HCT116 (cell line): ENCODE data around the gene TARBP1. TPM values are rescaled to one million over a fixed set of nuclear protein-coding genes. Genes with fewer than 3 reads are reported as not detected.

ENCODE experiments used
- ATAC-seq: fragments of 200-7000 bp; cut with Tn5 transposase; 2 replicates; pipeline ENCODE4 v1.9.1; 2020; ENCODE audit warnings: mild to moderate bottlenecking, moderate library complexity
- BruUV-seq: library from RNA; stranded (reverse); fragments of 400-500 nt; replicated peaks from 2 replicates; lab custom pipeline; 2021; lab: Mats Ljungman, UMichigan
- CTCF ChIA-PET: fragments of 300-600 bp; sonication (Branson Sonifier 250); formaldehyde crosslinking; loops from one replicate; lab custom pipeline; 2021; ENCODE audit warnings: antibody characterized with exemption; lab: Charles Lee
- POLR2A ChIA-PET: fragments of 300-600, 350-600 bp; sonication (Branson Sonifier 250); formaldehyde crosslinking; loops from one replicate; lab custom pipeline; 2021; ENCODE audit warnings: antibody characterized with exemption; lab: Charles Lee
- RAD21 ChIA-PET, 2 experiments: fragments of 300-600 bp; sonication (Branson Sonifier 250); formaldehyde crosslinking; loops; one replicate each; lab custom pipeline; 2023; ENCODE audit warnings: low total read pairs in 2 of 2; ENCODE audit not compliant: uncharacterized antibody in 2 of 2, unreplicated experiment in 2 of 2, low non-redundant PET in 1 of 2; lab: Charles Lee
- DNase-seq: peaks from one replicate; pipeline ENCODE4 v3.0.0-alpha.2; 2010; ENCODE audit warnings: low read depth, low spot score
- H2AFZ ChIP-seq: fragments of 200-600 bp; shearing (Covaris generic), sonication (generic); 2 replicates; pipeline ENCODE4 v1.6.1; 2017; ENCODE audit warnings: low read depth, mixed run types, mixed read lengths, antibody characterized with exemption, low read length; ENCODE audit not compliant: poor library complexity, severe bottlenecking
- H3K27ac ChIP-seq: 2 replicates; pipeline ENCODE4 v1.5.1; 2012; ENCODE audit warnings: low read depth, low read length
- H3K27me3 ChIP-seq: fragments of 200-600 bp; sonication (generic); 2 replicates; pipeline ENCODE4 v1.6.1; 2016; ENCODE audit warnings: mixed run types, low read length, mixed read lengths; ENCODE audit not compliant: insufficient read depth
- H3K36me3 ChIP-seq, 2 experiments: fragments of 200-500 bp in 1 of 2; fragments of 200-600 bp in 1 of 2; sonication (Bioruptor generic) in 1 of 2; sonication (generic) in 1 of 2; 2 replicates each; pipeline versions ENCODE4 v1.5.1 to v1.6.1; 2014 to 2016; ENCODE audit warnings: low read length in 2 of 2, inconsistent platforms in 1 of 2, mixed read lengths in 1 of 2, mixed run types in 1 of 2; ENCODE audit not compliant: insufficient read depth in 2 of 2, control insufficient read depth in 1 of 2
- H3K4me1 ChIP-seq, 2 experiments: fragments of 200-600 bp in 1 of 2; sonication (generic) in 1 of 2; 2 replicates each; pipeline versions ENCODE4 v1.5.1 to v1.6.1; 2012 to 2017; ENCODE audit warnings: low read length in 2 of 2, inconsistent platforms in 1 of 2, mild to moderate bottlenecking in 1 of 2, mixed read lengths in 1 of 2, mixed run types in 1 of 2, moderate library complexity in 1 of 2; ENCODE audit not compliant: insufficient read depth in 2 of 2, control insufficient read depth in 1 of 2
- H3K4me2 ChIP-seq: fragments of 200-600 bp; sonication (generic); 2 replicates; pipeline ENCODE4 v1.6.1; 2017; ENCODE audit warnings: mixed run types, low read length, mixed read lengths
- H3K4me3 ChIP-seq, 2 experiments: fragments of 200-600 bp in 1 of 2; sonication (generic) in 1 of 2; replicated peaks in 1 of 2; 2 replicates each; pipeline ENCODE4 v1.5.1; 2011 to 2016; ENCODE audit warnings: low read length in 2 of 2, control low read depth in 1 of 2, low read depth in 1 of 2, mild to moderate bottlenecking in 1 of 2, mixed read lengths in 1 of 2, mixed run types in 1 of 2
- H3K79me2 ChIP-seq: fragments of 200-600 bp; sonication (generic); 2 replicates; pipeline ENCODE4 v1.6.1; 2017; ENCODE audit warnings: mild to moderate bottlenecking, mixed run types, low read length, moderate library complexity, mixed read lengths; ENCODE audit not compliant: insufficient read depth
- H3K9ac ChIP-seq: fragments of 200-600 bp; sonication (generic); 2 replicates; pipeline ENCODE4 v1.6.1; 2016; ENCODE audit warnings: low read length, mixed read lengths
- H3K9me2 ChIP-seq: fragments of 200-600 bp; sonication (generic), shearing (Covaris generic); 2 replicates; pipeline ENCODE4 v1.6.1; 2017; ENCODE audit warnings: mixed run types, mild to moderate bottlenecking, moderate library complexity; ENCODE audit not compliant: insufficient read depth
- H3K9me3 ChIP-seq, 2 experiments: fragments of 200-500 bp in 1 of 2; fragments of 200-600 bp in 1 of 2; sonication (Bioruptor generic) in 1 of 2; sonication (generic) in 1 of 2; 2 replicates each; pipeline ENCODE4 v1.6.1; 2014 to 2017; ENCODE audit warnings: low read length in 2 of 2, mixed read lengths in 2 of 2, inconsistent platforms in 1 of 2, low read depth in 1 of 2, mild to moderate bottlenecking in 1 of 2, mixed run types in 1 of 2, moderate library complexity in 1 of 2; ENCODE audit not compliant: control insufficient read depth in 1 of 2, insufficient read depth in 1 of 2
- H4K20me1 ChIP-seq: fragments of 200-600 bp; sonication (generic), shearing (Covaris generic); 2 replicates; pipeline ENCODE4 v1.6.1; 2017; ENCODE audit warnings: mixed run types, mild to moderate bottlenecking, moderate library complexity; ENCODE audit not compliant: insufficient read depth
- CBX3 ChIP-seq: IDR thresholded peaks from 2 replicates; pipeline ENCODE4 v1.6.1; 2012; ENCODE audit warnings: low read depth
- CEBPB ChIP-seq: IDR thresholded peaks from 2 replicates; pipeline ENCODE4 v1.6.1; 2012; ENCODE audit warnings: low read depth
- EZH2 ChIP-seq: fragments of 200-600 bp; sonication (generic); IDR thresholded peaks from 2 replicates; pipeline ENCODE4 v1.6.1; 2017; ENCODE audit warnings: antibody characterized with exemption, mixed run types
- EZH2phosphoT487 ChIP-seq: fragments of 200-600 bp; IDR thresholded peaks from 2 replicates; pipeline ENCODE4 v1.6.1; 2018; ENCODE audit warnings: antibody characterized with exemption, borderline replicate concordance
- FOSL1 ChIP-seq: IDR thresholded peaks from 2 replicates; pipeline ENCODE4 v1.6.1; 2012; ENCODE audit warnings: low read depth
- JUND ChIP-seq: IDR thresholded peaks from 2 replicates; pipeline ENCODE4 v1.6.1; 2012
- POLR2A ChIP-seq: IDR thresholded peaks from 2 replicates; pipeline ENCODE4 v1.7.0; 2011; ENCODE audit warnings: borderline replicate concordance; ENCODE audit not compliant: insufficient read depth, insufficient read length; ENCODE audit errors: extremely low read depth
- POLR2AphosphoS5 ChIP-seq: IDR thresholded peaks from 2 replicates; pipeline ENCODE4 v1.6.1; 2011; ENCODE audit warnings: mild to moderate bottlenecking, low read depth, low read length, moderate library complexity
- RAD21 ChIP-seq: IDR thresholded peaks from 2 replicates; pipeline ENCODE4 v1.6.1; 2012; ENCODE audit warnings: low read depth, mild to moderate bottlenecking
- SRF ChIP-seq: IDR thresholded peaks from 2 replicates; pipeline ENCODE4 v1.6.1; 2012; ENCODE audit warnings: low read depth
- TCF7L2 ChIP-seq: IDR thresholded peaks from 2 replicates; pipeline ENCODE4 v1.7.0; 2011; ENCODE audit warnings: borderline replicate concordance, inconsistent platforms; ENCODE audit not compliant: insufficient read depth, insufficient read length; ENCODE audit errors: extremely low read depth
- YY1 ChIP-seq: IDR thresholded peaks from 2 replicates; pipeline ENCODE4 v1.6.1; 2011; ENCODE audit warnings: low read length, low read depth, moderate library complexity, mild to moderate bottlenecking; ENCODE audit not compliant: insufficient replicate concordance; ENCODE audit errors: extremely low read depth
- ZFX ChIP-seq: fragments of 450-650 bp; IDR thresholded peaks from 2 replicates; pipeline ENCODE4 v1.6.1; 2017
- intact Hi-C: fragments of 100-400 bp; cut with micrococcal nuclease; formaldehyde crosslinking; loops from 2 replicates; pipeline ENCODE4 v1.10.0; 2022
- total RNA-seq: library from RNA; stranded (reverse); gene quantifications from one replicate; pipeline ENCODE4 v1.2.1, GENCODE V29; 2021; ENCODE audit not compliant: unreplicated experiment
- TF ChIP-seq, protein P1 (sequence below), 3 experiments: fragments of 200-600 bp in 1 of 3; sonication (generic) in 1 of 3; IDR thresholded peaks in 2 of 3; conservative IDR thresholded peaks in 1 of 3; 2 replicates each; pipeline ENCODE4 v1.5.1; 2012 to 2017; ENCODE audit warnings: low read depth in 2 of 3, low read length in 2 of 3, antibody characterized with exemption in 1 of 3, borderline replicate concordance in 1 of 3, control low read depth in 1 of 3, mild to moderate bottlenecking in 1 of 3, mixed read lengths in 1 of 3, mixed run types in 1 of 3, moderate library complexity in 1 of 3; ENCODE audit not compliant: insufficient read depth in 1 of 3
- TF ChIP-seq, protein P2 (sequence below): IDR thresholded peaks from 2 replicates; pipeline ENCODE4 v1.6.1; 2012

The TARBP1 gene
- total RNA-seq, 1 experiment from 2014 or later, result 17.2 TPM

DNA sequence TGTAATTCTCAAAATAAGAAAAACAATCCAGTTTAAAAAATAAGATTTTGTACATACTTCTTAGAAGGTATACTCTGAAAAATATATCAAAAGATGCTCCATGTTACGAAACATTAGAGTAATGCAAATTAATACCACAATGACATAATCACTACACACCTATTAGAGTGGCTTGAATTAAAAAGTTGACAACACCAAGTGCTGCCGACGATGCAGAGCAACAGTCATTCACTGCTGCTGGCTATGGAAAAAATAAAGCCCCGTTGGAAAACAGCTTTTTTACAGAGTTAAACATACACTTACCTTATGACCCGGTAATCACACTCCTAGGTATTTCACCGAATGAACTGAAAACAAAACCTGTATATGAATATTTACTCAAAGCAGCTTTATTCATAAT, 90.9 kb downstream of the TARBP1 start:
- Histone ChIP-seq H3K4me2 (no peak overlapping the region), H2AFZ (no peak overlapping the region), H3K9ac (no peak overlapping the region), H3K4me3 (no peak overlapping the region), H3K27me3 (no peaks in the 10 kb centered on the region)
- RAD21 ChIA-PET, result no interaction called here
- DNase-seq, result no peak
- POLR2A ChIA-PET, result interaction anchor here (1.4 kb wide), 1 partner anchor 14 kb away, joined by 4 read pairs; the partner anchor contains the start of gene COA6
- no TSS peak for BruUV-seq
- TF ChIP-seq EZH2phosphoT487 (no peak), POLR2AphosphoS5 (no peak), EZH2 (no peak), TCF7L2 (no peak), RAD21 (no peak), ZFX (no peak), POLR2A (no peak), FOSL1 (no peak), SRF (no peak), CBX3 (no peak), CEBPB (no peak), JUND (no peak), YY1 (no peak)
- TF ChIP-seq, protein P1, sequence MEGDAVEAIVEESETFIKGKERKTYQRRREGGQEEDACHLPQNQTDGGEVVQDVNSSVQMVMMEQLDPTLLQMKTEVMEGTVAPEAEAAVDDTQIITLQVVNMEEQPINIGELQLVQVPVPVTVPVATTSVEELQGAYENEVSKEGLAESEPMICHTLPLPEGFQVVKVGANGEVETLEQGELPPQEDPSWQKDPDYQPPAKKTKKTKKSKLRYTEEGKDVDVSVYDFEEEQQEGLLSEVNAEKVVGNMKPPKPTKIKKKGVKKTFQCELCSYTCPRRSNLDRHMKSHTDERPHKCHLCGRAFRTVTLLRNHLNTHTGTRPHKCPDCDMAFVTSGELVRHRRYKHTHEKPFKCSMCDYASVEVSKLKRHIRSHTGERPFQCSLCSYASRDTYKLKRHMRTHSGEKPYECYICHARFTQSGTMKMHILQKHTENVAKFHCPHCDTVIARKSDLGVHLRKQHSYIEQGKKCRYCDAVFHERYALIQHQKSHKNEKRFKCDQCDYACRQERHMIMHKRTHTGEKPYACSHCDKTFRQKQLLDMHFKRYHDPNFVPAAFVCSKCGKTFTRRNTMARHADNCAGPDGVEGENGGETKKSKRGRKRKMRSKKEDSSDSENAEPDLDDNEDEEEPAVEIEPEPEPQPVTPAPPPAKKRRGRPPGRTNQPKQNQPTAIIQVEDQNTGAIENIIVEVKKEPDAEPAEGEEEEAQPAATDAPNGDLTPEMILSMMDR (IDR thresholded peaks at IDR 0.05 in 2 of 3, conservative IDR thresholded peaks at IDR 0.05 in 1 of 3; ENCODE audit: borderline replicate concordance in 1 of 3, insufficient read depth in 1 of 3, low read depth in 2 of 3, low read length in 2 of 3), result no peak
- TF ChIP-seq, protein P2, sequence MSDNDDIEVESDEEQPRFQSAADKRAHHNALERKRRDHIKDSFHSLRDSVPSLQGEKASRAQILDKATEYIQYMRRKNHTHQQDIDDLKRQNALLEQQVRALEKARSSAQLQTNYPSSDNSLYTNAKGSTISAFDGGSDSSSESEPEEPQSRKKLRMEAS, result no peak
- TF ChIP-seq, all 23 proteins: peak for 0
- H4K20me1 ChIP-seq, result no peaks in the 10 kb centered on the region
- H3K27ac ChIP-seq, result no peak overlapping the region
- ATAC-seq, result no peak
- H3K9me3 ChIP-seq, result no peaks in the 10 kb centered on the region
- no peaks in the 10 kb centered on the region for H3K9me2 ChIP-seq
- CTCF ChIA-PET, result no interaction called here
- H3K36me3 ChIP-seq, result peaks cover 0 to 4% of the 10 kb centered on the region in 2 experiments; a peak in 2 of 4 replicates
- H3K79me2 ChIP-seq, result no peaks in the 10 kb centered on the region
- no peaks in the 10 kb centered on the region for H3K4me1 ChIP-seq
- intact Hi-C loops, result no loop called here
